IPS DF 19.7 (cell line): Measurements from ENCODE around the gene FAM237B.
"Not testable (repeated sequence)": the region's sequence is repeated elsewhere in the genome, so short reads cannot be mapped to it uniquely, and the experiment has no call there.

Experiments used
- DNase-seq: peaks from one replicate; pipeline ENCODE4 v3.0.0-alpha.2; 2013; ENCODE audit warnings: low read depth, low spot score

Gene FAM237B

GRCh38 chr7:90320801-90321494 is at the start of gene FAM237B:
FAM237B (minus strand) TSS chr7:90321304; CDS start chr7:90319748, 1,556 bp downstream.
- no peak for DNase-seq

GRCh38 chr7:90351987-90352386 is 30.9 kb upstream of the FAM237B start:
- DNase-seq: no peak

- DNase-seq: not testable (repeated sequence)
These were observed 28.9 kb upstream of the FAM237B start for GRCh38 chr7:90350032-90350431.

- no peak for DNase-seq
These were observed 28.2 kb upstream of the FAM237B start for GRCh38 chr7:90349305-90349704.

- DNase-seq: no peak
These were observed 26.7 kb upstream of the FAM237B start for GRCh38 chr7:90347759-90348158.

- peak; percentile 72 for DNase-seq
These were observed 25.4 kb upstream of the FAM237B start, which contains the start of gene GTPBP10 for GRCh38 chr7:90346336-90347125. GTPBP10 (plus strand) TSS chr7:90346716; CDS start chr7:90346742, 26 bp downstream.

- no peak for DNase-seq
These were observed 24.7 kb upstream of the FAM237B start for GRCh38 chr7:90345595-90346335.

- DNase-seq: no peak
These were observed 23.9 kb upstream of the FAM237B start for GRCh38 chr7:90345016-90345415.

- no peak for DNase-seq
These were observed 16.0 kb upstream of the FAM237B start for GRCh38 chr7:90337106-90337505.

- DNase-seq: not testable (repeated sequence)
These were observed 13.8 kb upstream of the FAM237B start for GRCh38 chr7:90334926-90335325.

GRCh38 chr7:90334193-90334843 is 13.2 kb upstream of the FAM237B start:
- DNase-seq: no peak

- no peak for DNase-seq
These were observed 5.4 kb upstream of the FAM237B start for GRCh38 chr7:90326500-90326899.

GRCh38 chr7:90322837-90323236 is 1.7 kb upstream of the FAM237B start:
- DNase-seq: no peak

- no peak for DNase-seq
These were observed 695 bp downstream of the FAM237B start for GRCh38 chr7:90320418-90320800.

GRCh38 chr7:90320014-90320413 is 1.1 kb downstream of the FAM237B start:
- no peak for DNase-seq

GRCh38 chr7:90313907-90314306 is 7.2 kb downstream of the FAM237B start:
- DNase-seq: no peak

GRCh38 chr7:90312745-90313144 is 8.4 kb downstream of the FAM237B start:
- no peak for DNase-seq

- DNase-seq: no peak
These were observed 9.9 kb downstream of the FAM237B start for GRCh38 chr7:90311175-90311574.

GRCh38 chr7:90309872-90310271 is 11.2 kb downstream of the FAM237B start:
- no peak for DNase-seq

- no peak for DNase-seq
These were observed 17.9 kb downstream of the FAM237B start for GRCh38 chr7:90303241-90303640.

GRCh38 chr7:90298145-90299038 is 22.7 kb downstream of the FAM237B start:
- DNase-seq: peak; percentile 12
